ENCODE results near the gene TMEM176A. TPM values are rescaled to one million over a fixed set of nuclear protein-coding genes. Genes with fewer than 3 reads are reported as not detected.

The TMEM176A gene
- total RNA-seq, 1 donor from 2014 or later = 57.4 TPM

DNA sequence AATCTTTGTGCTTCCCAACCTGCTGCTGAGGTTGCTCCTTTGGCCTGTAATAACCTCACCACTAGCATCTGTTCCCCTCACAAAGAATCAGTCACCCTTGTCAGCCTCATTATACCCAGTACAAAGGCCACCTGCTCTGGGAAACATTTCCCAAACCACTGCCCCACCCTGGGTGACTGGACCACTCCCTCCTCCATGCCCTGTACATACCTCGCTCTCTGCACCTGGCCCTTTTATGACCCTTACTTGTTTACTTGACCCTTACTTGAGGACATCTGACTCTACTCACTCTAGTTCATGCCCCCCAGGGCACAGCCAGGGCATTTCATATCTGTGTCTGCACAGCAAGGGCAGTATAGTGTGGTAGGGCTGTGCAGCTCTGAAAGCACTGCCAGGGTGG, 30.4 kb downstream of the TMEM176A start:
- no peaks in the 10 kb centered on the region for H3K36me3 ChIP-seq
- DNase-seq = no peak
- no peaks in the 10 kb centered on the region for H3K9me3 ChIP-seq
- no peak for ATAC-seq
- no peak overlapping the region for H3K27ac ChIP-seq
- no peaks in the 10 kb centered on the region for H3K27me3 ChIP-seq (ENCODE audit: low read depth)
- H3K4me1 ChIP-seq = no peaks in the 10 kb centered on the region
- intact Hi-C loops (cut with DNase I) = no loop called here
- TF ChIP-seq, protein P1, sequence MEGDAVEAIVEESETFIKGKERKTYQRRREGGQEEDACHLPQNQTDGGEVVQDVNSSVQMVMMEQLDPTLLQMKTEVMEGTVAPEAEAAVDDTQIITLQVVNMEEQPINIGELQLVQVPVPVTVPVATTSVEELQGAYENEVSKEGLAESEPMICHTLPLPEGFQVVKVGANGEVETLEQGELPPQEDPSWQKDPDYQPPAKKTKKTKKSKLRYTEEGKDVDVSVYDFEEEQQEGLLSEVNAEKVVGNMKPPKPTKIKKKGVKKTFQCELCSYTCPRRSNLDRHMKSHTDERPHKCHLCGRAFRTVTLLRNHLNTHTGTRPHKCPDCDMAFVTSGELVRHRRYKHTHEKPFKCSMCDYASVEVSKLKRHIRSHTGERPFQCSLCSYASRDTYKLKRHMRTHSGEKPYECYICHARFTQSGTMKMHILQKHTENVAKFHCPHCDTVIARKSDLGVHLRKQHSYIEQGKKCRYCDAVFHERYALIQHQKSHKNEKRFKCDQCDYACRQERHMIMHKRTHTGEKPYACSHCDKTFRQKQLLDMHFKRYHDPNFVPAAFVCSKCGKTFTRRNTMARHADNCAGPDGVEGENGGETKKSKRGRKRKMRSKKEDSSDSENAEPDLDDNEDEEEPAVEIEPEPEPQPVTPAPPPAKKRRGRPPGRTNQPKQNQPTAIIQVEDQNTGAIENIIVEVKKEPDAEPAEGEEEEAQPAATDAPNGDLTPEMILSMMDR (IDR thresholded peaks at IDR 0.05) = no peak
- H3K4me3 ChIP-seq = no peak overlapping the region

- H3K27me3 ChIP-seq (ENCODE audit: low read depth) = no peaks in the 10 kb centered on the region
- H3K27ac ChIP-seq = no peak overlapping the region
- intact Hi-C loops (cut with DNase I) = no loop called here
- H3K36me3 ChIP-seq = no peaks in the 10 kb centered on the region
- no peaks in the 10 kb centered on the region for H3K9me3 ChIP-seq
- TF ChIP-seq, protein P1 (IDR thresholded peaks at IDR 0.05) = no peak
- DNase-seq = no peak
- no peaks in the 10 kb centered on the region for H3K4me1 ChIP-seq
- H3K4me3 ChIP-seq = no peak overlapping the region
- ATAC-seq = no peak
Measured at GRCh38 chr7:150831851-150832250, 31.3 kb downstream of the TMEM176A start.

DNA sequence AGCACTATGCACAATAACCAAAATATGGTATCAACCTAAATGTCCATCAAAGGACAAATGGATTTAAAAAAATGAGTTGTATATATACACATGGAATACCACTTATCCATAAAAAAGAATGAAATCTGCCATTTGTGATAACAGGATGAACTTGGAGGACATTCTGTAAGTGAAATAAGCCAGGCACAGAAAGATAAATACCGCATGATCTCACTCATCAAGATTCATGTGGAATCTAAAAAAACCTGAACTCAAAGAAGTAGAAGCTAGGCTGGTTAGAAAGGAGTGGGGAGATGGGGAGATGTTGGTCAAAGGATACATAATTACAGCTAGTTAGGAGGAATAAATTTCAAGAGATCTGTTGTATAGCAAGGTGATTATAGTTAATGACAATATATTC, 34.5 kb downstream of the TMEM176A start:
- DNase-seq = no peak
- H3K36me3 ChIP-seq = no peaks in the 10 kb centered on the region
- no peaks in the 10 kb centered on the region for H3K27me3 ChIP-seq (ENCODE audit: low read depth)
- H3K4me3 ChIP-seq = no peak overlapping the region
- no peaks in the 10 kb centered on the region for H3K4me1 ChIP-seq
- ATAC-seq = no peak
- TF ChIP-seq, protein P1 (IDR thresholded peaks at IDR 0.05) = no peak
- H3K27ac ChIP-seq = no peak overlapping the region
- intact Hi-C loops (cut with DNase I) = no loop called here
- H3K9me3 ChIP-seq = no peaks in the 10 kb centered on the region

DNA sequence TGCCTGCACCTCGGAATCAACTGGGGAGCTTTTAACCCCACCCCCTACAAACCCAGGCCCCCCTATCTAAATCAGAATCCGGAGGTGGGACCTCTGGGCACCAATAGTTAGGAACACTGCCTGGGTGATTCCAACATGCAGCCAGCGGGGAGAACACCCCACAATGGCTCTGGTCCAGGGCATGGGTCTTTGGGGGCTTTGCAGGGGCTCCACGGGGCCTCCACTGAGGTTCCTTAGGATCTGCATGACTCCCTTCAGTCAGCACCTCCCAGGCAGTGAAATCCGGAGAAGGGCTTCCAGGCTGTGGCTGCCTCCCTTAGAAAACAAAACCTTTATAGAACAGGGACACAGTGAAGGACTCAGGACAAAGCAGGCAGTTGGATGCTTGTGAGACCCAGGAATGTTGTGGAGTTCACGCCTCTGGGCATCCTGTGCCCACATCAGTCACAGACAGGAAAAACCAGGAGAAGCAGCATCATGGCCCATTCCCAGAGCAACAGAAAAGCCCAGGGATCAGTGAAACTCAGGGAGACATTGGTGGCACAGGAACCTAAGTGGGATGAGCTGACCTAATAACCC, 35.2 kb downstream of the TMEM176A start:
- no peaks in the 10 kb centered on the region for H3K4me1 ChIP-seq
- intact Hi-C loops (cut with DNase I) = no loop called here
- ATAC-seq (no peak), DNase-seq (no peak)
- H3K27me3 ChIP-seq (ENCODE audit: low read depth) = no peaks in the 10 kb centered on the region
- TF ChIP-seq, protein P1 (IDR thresholded peaks at IDR 0.05) = no peak
- no peak overlapping the region for H3K27ac ChIP-seq
- no peak overlapping the region for H3K4me3 ChIP-seq
- no peaks in the 10 kb centered on the region for H3K36me3 ChIP-seq
- no peaks in the 10 kb centered on the region for H3K9me3 ChIP-seq

- Histone ChIP-seq H3K4me1 (no peaks in the 10 kb centered on the region), H3K27ac (no peak overlapping the region), H3K4me3 (no peak overlapping the region), H3K36me3 (no peaks in the 10 kb centered on the region), H3K9me3 (no peaks in the 10 kb centered on the region), H3K27me3 (ENCODE audit: low read depth) (no peaks in the 10 kb centered on the region)
- TF ChIP-seq, protein P1 (IDR thresholded peaks at IDR 0.05) = no peak
- DNase-seq = no peak
- ATAC-seq = no peak
- intact Hi-C loops (cut with DNase I) = no loop called here
Measured at GRCh38 chr7:150838965-150839650, 38.5 kb downstream of the TMEM176A start.

Measured in lower lobe of right lung (tissue), 2 donors.